ENCODE data around the gene PGM2L1.

DNA sequence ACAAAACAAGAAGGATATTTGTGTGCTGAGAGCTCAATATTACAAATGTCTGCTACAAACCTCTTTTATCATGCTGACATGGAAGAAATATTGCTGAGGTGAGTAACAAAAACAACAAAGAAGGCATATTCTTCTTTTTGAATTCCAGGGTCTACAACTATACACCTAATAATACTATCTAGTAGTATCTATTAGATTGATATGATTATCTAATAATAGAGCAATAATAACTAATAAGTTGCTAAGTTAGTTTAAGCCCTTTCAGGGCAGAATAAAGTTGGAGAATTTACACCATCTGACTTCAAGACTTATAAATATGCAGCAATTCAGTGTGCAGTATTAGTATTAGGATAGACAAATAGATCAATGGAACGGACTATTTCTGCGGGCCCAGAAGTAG, 11.4 kb upstream of the PGM2L1 start:
- TF ChIP-seq, protein P1, sequence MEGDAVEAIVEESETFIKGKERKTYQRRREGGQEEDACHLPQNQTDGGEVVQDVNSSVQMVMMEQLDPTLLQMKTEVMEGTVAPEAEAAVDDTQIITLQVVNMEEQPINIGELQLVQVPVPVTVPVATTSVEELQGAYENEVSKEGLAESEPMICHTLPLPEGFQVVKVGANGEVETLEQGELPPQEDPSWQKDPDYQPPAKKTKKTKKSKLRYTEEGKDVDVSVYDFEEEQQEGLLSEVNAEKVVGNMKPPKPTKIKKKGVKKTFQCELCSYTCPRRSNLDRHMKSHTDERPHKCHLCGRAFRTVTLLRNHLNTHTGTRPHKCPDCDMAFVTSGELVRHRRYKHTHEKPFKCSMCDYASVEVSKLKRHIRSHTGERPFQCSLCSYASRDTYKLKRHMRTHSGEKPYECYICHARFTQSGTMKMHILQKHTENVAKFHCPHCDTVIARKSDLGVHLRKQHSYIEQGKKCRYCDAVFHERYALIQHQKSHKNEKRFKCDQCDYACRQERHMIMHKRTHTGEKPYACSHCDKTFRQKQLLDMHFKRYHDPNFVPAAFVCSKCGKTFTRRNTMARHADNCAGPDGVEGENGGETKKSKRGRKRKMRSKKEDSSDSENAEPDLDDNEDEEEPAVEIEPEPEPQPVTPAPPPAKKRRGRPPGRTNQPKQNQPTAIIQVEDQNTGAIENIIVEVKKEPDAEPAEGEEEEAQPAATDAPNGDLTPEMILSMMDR (IDR thresholded peaks at IDR 0.05): no peak
- TF ChIP-seq POLR2A (IDR thresholded peaks at IDR 0.05) (no peak), EP300 (IDR thresholded peaks at IDR 0.05) (no peak), POLR2AphosphoS5 (IDR thresholded peaks at IDR 0.05) (no peak)

Measured in stomach (tissue), 4 donors.